A204.1 (cell line): ENCODE data around the gene SUPT20HL1.

Experiments
- FAIRE-seq: peaks from 2 replicates; lab custom pipeline; 2012; peaks lifted over from hg19 to GRCh38; lab: Jason Lieb, UNC

Gene SUPT20HL1

DNA sequence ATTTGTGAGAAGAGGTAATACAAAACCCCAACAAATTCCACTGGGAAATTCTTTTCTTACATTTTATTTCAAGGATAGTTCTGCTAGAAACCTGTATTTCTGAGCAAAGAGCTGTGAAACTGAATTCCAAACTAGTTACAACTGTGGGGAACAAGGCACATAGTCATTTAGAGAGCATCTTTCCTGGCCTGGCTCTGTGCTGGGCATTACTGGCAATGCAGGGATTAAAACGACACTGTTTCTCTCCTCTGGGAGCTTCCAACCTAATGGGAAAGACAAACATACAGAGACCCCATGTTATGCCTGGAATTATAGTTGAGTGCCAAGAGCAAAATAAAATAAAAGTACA is 36.5 kb downstream of the SUPT20HL1 start:
- no peak for FAIRE-seq

DNA sequence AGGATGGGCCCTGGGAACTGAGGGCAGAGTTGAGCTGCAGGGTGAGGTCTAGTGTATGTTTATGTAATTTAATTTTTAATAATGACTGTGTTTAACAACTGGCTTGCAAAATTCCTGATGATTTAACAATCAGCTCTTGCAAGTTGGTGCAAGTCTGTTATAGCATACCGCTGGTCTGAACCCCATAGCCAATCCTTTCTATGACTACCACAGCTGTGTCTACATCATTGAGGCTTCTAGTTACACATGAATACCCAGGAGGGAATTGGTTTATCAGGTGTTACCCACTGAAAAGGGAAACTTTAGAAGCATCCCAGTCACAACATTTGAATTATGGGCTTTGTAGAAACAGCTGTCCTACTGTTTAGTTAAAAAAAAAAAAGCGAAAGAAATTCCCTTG is 38.3 kb downstream of the SUPT20HL1 start:
- no peak for FAIRE-seq

GRCh38 chrX:24399550-24399949 is 39.1 kb downstream of the SUPT20HL1 start:
- FAIRE-seq: no peak

GRCh38 chrX:24405959-24406358 is 45.5 kb downstream of the SUPT20HL1 start:
- FAIRE-seq: no peak
